GM12864 (cell line): Measurements from ENCODE around the gene WDFY2.

ENCODE experiments used
- DNase-seq: peaks from one replicate; pipeline ENCODE4 v3.0.0-alpha.2; 2011; ENCODE audit warnings: low read depth
- H3K4me3 ChIP-seq: 2 replicates; pipeline ENCODE4 v1.5.1; 2011; ENCODE audit warnings: mild to moderate bottlenecking, low read depth, low read length, control low read depth
- TF ChIP-seq, protein P1 (sequence below): IDR thresholded peaks from 2 replicates; pipeline ENCODE4 v1.5.1; 2011; ENCODE audit warnings: low read depth, mild to moderate bottlenecking, moderate library complexity, low read length, control low read depth, inconsistent platforms; ENCODE audit errors: missing control alignments

The WDFY2 gene

DNA sequence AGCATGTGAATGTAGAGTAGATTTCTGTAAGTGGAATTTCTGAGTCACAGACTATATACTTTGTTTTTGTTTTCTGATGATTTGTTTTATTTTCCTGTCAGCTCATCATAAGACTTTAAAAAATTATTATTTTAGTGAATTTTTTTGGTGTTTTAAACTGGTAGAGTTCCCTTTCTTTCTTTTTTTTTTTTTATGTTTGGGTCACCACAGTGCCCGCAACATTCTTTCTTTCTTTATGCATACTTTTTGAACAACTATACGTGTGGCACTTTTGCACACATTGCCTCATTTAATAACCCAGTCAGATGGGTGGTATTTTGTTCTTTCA is 46.0 kb downstream of the WDFY2 start:
- no peak overlapping the region for H3K4me3 ChIP-seq
- TF ChIP-seq, protein P1, sequence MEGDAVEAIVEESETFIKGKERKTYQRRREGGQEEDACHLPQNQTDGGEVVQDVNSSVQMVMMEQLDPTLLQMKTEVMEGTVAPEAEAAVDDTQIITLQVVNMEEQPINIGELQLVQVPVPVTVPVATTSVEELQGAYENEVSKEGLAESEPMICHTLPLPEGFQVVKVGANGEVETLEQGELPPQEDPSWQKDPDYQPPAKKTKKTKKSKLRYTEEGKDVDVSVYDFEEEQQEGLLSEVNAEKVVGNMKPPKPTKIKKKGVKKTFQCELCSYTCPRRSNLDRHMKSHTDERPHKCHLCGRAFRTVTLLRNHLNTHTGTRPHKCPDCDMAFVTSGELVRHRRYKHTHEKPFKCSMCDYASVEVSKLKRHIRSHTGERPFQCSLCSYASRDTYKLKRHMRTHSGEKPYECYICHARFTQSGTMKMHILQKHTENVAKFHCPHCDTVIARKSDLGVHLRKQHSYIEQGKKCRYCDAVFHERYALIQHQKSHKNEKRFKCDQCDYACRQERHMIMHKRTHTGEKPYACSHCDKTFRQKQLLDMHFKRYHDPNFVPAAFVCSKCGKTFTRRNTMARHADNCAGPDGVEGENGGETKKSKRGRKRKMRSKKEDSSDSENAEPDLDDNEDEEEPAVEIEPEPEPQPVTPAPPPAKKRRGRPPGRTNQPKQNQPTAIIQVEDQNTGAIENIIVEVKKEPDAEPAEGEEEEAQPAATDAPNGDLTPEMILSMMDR = no peak
- no peak for DNase-seq

DNA sequence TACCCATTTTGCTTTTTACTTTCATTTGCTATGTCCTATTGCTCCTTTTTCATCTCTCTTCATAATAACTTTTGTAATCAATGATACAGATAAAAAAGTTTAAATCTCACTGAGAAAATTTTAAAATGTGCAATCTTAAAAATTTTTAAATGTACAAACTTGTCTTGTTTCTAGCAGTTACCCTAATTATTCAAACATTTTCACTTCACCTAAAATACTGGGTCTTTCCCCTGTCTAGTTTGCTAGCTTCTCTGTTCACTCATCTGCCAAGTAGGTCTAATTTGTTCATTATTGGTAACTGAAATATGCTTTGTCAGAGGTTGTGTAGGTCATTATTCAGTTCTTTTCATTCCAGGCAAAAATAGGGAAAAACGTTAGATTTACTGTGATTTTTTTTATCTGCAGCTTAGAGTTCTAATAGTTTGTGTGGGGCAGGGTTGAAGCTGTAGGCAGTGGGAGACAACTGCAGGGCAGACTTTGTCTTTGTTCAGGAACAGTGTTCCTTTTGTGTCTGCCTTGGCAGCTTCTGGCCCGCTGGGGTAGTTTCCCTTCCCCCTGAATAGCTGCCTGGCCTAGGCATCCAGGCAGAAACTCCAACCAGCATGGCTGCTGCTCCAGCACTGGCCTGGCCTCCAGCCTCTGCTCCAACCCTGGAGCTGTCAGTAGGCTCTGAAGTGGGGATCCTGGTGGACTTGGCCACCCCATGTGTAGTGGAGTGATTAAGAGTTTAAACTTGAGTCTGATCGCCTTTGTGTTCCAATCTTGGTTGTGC is 48.5 kb downstream of the WDFY2 start:
- H3K4me3 ChIP-seq = no peak overlapping the region
- TF ChIP-seq, protein P1 = no peak
- no peak for DNase-seq

DNA sequence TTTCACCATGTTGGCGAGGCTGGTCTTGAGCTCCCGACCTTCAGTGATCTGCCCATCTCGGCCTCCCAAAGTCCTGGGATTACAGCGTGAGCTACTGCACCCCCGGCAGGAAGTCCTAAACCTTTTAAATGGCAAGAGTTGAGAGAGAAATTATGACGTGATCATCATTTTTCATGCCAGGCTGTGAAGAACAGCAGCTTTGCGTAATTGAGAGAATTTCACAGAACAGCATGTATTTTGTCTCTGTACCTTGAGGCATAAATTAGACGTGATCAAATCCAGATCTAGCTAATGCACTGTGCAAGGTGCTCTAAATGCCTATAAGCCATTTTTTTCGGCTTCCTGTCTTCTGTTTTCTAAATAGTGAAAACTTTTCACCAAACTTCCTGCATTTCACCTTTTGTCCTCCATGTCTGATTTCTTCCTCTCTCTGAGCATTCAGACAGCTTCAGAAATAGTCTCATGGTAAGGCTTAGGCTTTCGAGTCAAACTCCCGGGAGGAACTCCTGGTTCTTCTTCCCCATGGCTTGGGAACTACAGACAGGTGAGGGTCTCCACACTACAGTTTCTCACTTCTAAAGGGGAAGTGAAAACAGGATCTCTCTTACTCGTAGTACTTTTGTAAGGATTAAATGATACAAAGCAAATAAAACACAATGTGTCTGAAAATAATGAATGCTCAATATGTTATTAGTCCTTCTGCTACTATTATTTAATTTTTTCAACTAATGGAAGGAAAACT is 51.0 kb downstream of the WDFY2 start:
- DNase-seq = no peak
- H3K4me3 ChIP-seq = no peak overlapping the region
- TF ChIP-seq, protein P1 = no peak

DNA sequence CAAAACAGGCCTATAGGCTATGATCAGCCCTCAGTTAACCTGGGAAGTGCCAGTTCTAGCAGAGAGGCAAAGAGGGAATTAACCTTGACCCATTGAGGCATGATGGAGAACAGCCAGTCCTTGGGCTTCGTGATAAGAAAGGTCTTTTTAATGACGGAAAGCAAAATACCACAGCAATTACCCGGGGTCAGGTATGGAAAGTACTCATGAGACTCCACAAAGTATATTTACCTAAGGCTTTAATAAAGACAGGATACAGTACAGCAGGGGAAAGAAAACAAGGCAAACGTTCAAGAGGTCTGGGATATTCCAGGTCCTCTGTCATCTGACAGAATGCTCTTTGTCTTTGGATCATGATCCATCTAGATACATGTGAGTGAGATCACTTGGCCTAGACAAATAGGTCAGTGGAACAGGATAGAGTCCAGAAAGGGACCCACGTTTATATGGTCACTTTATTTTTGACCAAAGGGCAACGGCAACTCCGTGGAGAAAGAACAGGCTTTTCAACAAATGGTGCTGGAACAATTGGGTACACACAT is 52.2 kb downstream of the WDFY2 start:
- no peak for DNase-seq
- TF ChIP-seq, protein P1 = no peak
- no peak overlapping the region for H3K4me3 ChIP-seq

DNA sequence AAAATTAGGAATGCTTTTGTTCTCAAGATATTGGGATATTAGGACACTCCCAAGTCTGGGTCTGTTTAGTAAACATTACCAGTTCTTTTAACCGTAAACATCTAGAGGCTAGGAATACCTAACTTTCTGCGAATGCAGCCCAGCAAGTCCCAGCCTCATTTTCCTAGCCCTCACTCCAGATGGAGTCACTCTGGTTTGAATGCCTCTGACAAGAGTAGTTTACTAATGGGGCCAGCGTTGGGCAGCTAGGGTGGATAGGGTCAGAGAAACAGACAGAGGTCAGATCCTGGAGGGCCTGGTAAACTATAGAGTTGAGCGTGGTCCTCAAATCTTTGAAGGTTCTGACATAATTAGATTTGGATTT is 53.6 kb downstream of the WDFY2 start:
- no peak for DNase-seq
- H3K4me3 ChIP-seq = no peak overlapping the region
- TF ChIP-seq, protein P1 = no peak

DNA sequence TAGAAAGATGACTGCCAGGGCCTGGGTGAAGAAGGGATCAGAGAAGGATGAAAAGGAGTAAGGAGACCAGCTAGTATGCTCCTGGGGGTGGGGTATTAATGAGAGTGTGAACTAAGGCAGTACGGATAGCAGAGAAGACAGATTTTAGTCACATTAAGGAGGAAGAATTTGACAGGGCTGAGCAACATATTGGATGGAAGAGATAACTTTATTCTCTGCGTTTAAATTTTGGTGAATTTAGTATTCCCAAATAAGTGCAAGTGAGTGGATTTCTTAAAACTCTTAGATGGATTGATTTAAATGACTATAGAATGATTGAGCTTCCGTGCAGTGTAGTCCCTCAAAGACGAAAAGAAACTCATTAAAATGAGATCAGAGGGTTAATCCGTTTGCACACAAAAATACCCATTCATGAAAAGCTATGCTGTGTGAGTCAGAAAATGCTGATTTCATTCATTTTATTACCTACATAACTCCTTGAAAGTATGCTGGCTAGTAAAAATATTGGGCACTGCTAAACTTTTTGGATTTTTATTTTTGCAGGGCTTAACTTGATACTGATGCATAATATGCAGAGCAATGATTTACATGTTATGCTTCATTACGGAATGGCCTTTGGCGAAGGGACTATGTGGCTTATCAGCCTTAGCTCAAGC is 54.1 kb downstream of the WDFY2 start:
- no peak for DNase-seq
- TF ChIP-seq, protein P1 = no peak
- no peak overlapping the region for H3K4me3 ChIP-seq
